ENCODE data around the gene DUSP15. TPM values are rescaled to one million over a fixed set of nuclear protein-coding genes. Genes with fewer than 3 reads are reported as not detected.
"Not testable (repeated sequence)": the region's sequence is repeated elsewhere in the genome, so short reads cannot be mapped to it uniquely, and the experiment has no call there.

Gene DUSP15
- polyA plus RNA-seq, 3 donors from 2014 or later: not detected

DNA sequence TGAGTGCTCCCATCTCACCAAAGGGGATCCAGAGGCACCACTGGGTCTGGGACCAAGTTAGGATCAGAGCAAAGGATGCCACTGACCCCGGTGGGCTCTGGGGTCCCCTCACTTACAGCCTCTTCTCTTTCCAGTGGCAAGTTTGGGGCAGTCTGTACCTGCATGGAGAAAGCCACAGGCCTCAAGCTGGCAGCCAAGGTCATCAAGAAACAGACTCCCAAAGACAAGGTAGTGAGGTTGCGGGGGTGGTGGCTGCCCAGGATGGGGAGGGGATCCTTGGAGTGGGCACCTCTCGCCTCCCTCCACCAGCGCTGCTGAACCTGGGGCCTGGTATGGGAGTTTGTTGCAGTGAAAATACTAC, 46.2 kb downstream of the DUSP15 start:
- H3K27me3 Mint-ChIP-seq (ENCODE audit: low read depth in 3 of 3): peaks cover 2 to 7% (median 2%) of the 10 kb centered on the region in 3 donors
- no peak overlapping the region for H3K27ac Mint-ChIP-seq

DNA sequence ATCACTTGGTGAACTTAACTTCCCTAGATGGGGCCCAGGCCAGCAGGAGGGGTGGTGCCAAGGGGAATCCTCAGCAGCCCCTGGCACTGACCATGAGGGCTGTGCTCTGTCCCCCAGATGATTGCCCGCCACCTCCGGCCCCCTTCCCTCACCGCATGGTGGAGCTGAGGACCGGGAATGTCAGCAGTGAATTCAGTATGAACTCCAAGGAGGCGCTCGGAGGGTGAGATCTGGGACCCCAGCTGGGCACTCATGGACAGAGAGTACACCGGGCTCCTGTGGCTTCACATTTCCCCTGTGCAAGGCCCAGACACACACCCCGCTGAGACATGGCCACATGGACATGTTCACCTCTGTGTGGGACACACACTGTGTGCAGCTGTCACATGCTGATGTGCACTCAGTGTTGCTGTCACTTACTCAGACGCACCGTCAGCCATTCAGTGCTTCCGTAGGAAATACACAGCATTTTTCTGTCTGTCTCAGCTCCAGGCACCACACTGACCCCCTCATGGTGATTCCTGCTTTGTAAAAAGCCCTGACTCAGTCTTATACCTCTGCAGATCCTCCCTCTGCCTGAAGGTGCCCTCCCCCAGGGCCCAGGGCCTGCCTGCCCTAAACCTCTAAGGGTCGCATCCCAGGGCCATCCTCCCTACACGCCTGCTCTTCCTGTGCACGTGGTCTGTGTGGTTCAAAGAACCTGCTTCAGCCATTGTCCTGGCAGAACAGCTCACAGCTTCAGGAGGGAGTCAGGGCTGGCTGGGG, 46.8 kb downstream of the DUSP15 start:
- DNase-seq: no peak
- no peaks in the 10 kb centered on the region for H3K36me3 Mint-ChIP-seq
- no peaks in the 10 kb centered on the region for H3K9me3 Mint-ChIP-seq
- H3K27me3 Mint-ChIP-seq (ENCODE audit: low read depth in 3 of 3): peaks cover 2 to 7% (median 2%) of the 10 kb centered on the region in 3 donors
- H3K4me1 Mint-ChIP-seq: no peaks in the 10 kb centered on the region
- H3K27ac Mint-ChIP-seq: no peak overlapping the region
- H3K4me3 Mint-ChIP-seq: no peak overlapping the region

More for the DNA sequence above, 46.2 kb downstream of the DUSP15 start:
- Mint-ChIP-seq H3K4me1 (no peaks in the 10 kb centered on the region), H3K36me3 (no peaks in the 10 kb centered on the region), H3K4me3 (no peak overlapping the region), H3K9me3 (no peaks in the 10 kb centered on the region)
- no peak for DNase-seq

DNA sequence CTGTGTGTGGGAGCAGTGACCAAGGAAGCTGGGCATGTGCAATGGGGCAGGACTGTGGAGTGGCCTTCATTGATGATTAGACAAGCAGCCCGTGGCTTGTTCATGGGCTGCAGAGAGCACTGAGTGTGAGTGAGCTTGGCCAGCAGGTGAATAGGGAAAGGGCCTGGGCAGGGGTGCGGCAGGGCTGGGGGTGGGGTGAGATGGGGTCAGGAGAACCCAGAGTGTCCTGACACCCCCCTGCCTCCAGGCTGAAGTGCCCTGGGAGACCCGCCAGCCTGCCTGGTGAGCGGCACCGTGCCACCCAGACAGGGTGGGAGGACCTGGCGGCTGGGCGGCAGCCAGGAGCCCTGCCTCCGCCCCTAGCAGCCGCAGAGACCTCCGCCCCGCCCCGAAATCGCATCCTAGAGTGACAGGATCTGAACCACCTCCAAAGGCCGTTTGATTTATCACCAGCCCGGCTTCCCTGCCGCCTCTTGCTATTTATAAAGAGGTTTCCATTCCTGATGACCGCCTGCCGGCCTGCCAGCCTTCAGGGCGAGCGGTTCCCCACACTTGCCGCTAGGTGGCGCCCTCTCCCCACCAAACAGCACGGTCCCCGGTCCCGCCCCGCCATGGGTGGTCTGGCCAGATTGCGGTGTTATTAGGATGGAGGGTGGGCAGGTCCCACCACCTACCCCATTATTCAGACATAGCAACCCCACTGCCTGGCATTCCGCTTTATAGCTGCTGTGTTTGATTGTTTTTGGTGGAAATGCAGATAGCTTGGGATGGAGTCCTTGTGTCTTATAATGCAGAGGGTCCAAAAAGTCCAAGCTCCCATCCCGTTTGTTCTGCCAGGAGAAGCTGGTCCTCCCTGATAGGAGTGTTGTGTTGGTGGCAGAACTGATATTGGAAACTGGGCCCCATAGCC, 47.7 kb downstream of the DUSP15 start:
- no peak overlapping the region for H3K4me3 Mint-ChIP-seq

DNA sequence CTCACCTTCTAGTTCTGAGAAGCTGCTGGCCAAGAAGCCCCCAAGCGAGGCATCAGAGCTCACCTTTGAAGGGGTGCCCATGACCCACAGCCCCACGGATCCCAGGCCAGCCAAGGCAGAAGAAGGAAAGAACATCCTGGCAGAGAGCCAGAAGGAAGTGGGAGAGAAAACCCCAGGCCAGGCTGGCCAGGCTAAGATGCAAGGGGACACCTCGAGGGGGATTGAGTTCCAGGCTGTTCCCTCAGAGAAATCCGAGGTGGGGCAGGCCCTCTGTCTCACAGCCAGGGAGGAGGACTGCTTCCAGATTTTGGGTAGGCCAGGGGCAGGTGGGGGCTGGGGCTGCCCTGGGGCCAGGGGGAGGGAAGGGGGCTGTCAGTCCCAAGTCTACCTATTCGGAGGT, 48.9 kb downstream of the DUSP15 start:
- DNase-seq: no peak
- H3K9me3 Mint-ChIP-seq: no peaks in the 10 kb centered on the region
- H3K4me1 Mint-ChIP-seq: no peaks in the 10 kb centered on the region
- no peak overlapping the region for H3K27ac Mint-ChIP-seq
- H3K36me3 Mint-ChIP-seq: no peaks in the 10 kb centered on the region
- H3K27me3 Mint-ChIP-seq (ENCODE audit: low read depth in 3 of 3): peaks cover 2 to 7% (median 3%) of the 10 kb centered on the region in 3 donors
- H3K4me3 Mint-ChIP-seq: no peak overlapping the region

More for the DNA sequence above, 47.7 kb downstream of the DUSP15 start:
- peaks cover 2 to 7% (median 2%) of the 10 kb centered on the region in 3 donors for H3K27me3 Mint-ChIP-seq (ENCODE audit: low read depth in 3 of 3)
- no peaks in the 10 kb centered on the region for H3K4me1 Mint-ChIP-seq
- H3K36me3 Mint-ChIP-seq: no peaks in the 10 kb centered on the region
- peak; percentile 70 to 76 (median 74) for DNase-seq
- H3K27ac Mint-ChIP-seq: no peak overlapping the region
- no peaks in the 10 kb centered on the region for H3K9me3 Mint-ChIP-seq

DNA sequence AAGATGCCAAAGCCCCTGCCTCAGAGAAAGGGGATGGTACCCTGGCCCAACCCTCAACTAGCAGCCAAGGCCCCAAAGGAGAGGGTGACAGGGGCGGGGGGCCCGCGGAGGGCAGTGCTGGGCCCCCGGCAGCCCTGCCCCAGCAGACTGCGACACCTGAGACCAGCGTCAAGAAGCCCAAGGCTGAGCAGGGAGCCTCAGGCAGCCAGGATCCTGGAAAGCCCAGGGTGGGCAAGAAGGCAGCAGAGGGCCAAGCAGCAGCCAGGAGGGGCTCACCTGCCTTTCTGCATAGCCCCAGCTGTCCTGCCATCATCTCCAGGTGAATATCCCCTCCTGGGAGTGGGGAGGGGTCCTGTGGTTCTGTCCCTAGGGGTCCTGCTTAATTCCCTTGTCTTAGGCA, 50.1 kb downstream of the DUSP15 start:
- Mint-ChIP-seq H3K4me3 (no peak overlapping the region), H3K27ac (no peak overlapping the region), H3K36me3 (no peaks in the 10 kb centered on the region), H3K9me3 (no peaks in the 10 kb centered on the region), H3K4me1 (no peaks in the 10 kb centered on the region), H3K27me3 (ENCODE audit: low read depth in 3 of 3) (peaks cover 2 to 7% (median 3%) of the 10 kb centered on the region in 3 donors)
- no peak for DNase-seq

DNA sequence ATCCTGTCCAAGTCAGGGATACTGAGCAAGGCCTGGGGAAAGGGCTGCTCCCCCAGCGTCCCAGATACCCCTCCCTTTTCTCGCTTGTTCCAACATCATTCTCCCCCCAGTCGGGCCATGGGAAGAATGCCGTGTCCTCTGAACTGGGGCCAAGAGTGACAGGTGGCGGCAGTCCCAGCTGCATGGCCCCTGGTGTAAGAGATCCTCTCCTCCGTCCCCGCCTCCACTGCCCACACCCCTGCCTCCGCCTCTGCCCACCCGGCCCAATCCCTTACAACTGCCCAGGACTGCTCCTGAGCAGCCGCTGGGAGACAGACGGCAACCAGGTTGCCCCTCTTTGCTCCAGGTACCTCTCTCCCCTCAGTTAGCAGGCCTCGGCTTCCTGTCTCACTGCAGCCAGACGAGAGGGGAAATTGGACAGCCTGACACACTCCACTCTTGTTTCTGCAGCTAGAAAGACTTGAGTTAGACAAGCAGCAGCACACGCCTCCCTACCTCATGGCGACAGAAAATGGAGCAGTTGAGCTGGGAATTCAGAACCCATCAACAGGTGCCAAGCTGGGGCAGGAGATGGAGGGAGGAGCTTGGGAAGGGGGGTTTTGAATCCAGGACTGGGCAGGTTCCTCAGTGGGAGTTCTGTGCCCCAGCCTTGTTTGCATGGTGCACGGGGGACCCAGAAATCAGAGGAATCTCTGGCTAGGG, 51.1 kb downstream of the DUSP15 start, which contains the start of gene MYLK2:
Gene MYLK2, plus strand, starts transcription at position 274 of the 702 bp plus-strand sequence. Its CDS starts 225 bp downstream, at position 499.
- no peak within 1 kb of the TSS for H3K4me3 Mint-ChIP-seq
- H3K27me3 Mint-ChIP-seq (ENCODE audit: low read depth in 3 of 3): peaks cover 2 to 7% (median 5%) of the 10 kb centered on the region in 3 donors

DNA sequence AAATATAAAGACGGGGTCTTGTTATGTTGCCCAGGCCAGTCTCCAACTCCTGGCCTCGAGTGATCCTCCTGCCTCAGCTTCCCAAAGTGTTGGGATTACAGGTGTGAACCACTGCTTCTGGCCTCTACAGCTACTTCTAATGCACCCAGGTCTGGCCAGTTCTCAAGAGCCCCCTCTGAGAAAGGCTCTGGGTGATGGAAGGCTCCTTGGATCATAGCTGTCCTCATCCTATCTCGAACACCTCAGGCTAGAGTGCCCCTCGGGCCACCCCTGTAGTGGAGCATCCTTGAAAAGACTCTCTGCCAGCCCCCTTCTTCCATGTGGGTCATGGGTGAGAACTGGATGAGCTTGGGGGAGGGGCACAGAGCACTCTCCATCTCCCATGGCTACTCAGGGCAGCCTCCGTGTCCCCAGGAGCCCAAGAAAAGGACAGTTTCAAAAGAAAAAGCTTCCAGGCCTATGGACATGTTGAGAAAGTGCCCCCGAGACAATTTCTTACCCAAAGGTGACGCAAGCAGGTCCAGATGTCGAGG, 51.9 kb downstream of the DUSP15 start:
- Mint-ChIP-seq H3K36me3 (no peaks in the 10 kb centered on the region), H3K4me3 (no peak overlapping the region), H3K27me3 (ENCODE audit: low read depth in 3 of 3) (peaks cover 2 to 5% (median 4%) of the 10 kb centered on the region in 3 donors), H3K9me3 (no peaks in the 10 kb centered on the region), H3K27ac (no peak overlapping the region), H3K4me1 (no peaks in the 10 kb centered on the region)
- no peak for DNase-seq

More for the DNA sequence above, 51.1 kb downstream of the DUSP15 start, which contains the start of gene MYLK2:
- Mint-ChIP-seq H3K36me3 (no peaks in the 10 kb centered on the region), H3K4me1 (no peaks in the 10 kb centered on the region), H3K27ac (no peak within 1 kb of the TSS), H3K9me3 (no peaks in the 10 kb centered on the region)
- DNase-seq: no peak

DNA sequence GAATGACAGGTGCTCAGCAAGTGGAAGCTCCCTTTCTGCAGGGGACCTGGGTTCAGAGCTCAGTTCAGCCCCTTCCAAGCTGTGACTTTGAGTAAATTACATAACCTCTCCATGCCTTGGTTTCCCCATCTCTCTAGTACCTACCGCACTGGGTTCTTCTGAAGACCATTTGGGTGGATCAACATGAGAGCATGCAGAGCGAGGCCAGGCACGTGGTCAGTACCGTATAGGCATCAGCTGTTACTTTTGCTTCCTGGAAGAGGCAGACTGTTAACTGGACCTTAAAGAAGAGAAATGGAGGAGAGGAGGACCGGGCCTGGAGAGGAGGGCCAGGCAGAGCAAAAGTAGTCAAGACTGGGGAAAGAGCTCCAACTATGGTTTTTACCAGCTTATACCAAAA, 52.9 kb downstream of the DUSP15 start:
- H3K4me3 Mint-ChIP-seq: no peak overlapping the region
- no peaks in the 10 kb centered on the region for H3K4me1 Mint-ChIP-seq
- DNase-seq: no peak
- H3K9me3 Mint-ChIP-seq: no peaks in the 10 kb centered on the region
- no peaks in the 10 kb centered on the region for H3K36me3 Mint-ChIP-seq
- peaks cover 0 to 5% (median 2%) of the 10 kb centered on the region in 3 donors for H3K27me3 Mint-ChIP-seq (ENCODE audit: low read depth in 3 of 3)
- no peak overlapping the region for H3K27ac Mint-ChIP-seq

DNA sequence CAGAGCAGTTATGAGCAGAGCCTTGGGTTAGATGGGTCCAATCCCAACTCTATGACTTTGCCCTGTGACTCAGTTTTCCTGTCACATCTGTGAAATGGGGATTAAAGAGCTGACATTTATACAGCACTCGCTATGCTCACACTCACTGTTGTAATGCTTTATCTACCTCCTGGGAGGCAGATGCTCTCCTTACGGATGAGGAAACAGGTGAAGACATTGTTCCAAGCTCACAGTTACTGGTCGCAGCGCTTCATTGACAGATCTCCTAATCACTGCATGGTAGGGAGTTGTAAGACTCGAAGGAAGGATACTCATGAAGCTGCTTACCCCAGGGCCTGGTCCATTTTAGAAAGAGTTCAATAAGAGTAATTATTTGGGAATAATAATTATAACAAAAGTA, 54.1 kb downstream of the DUSP15 start:
- no peak overlapping the region for H3K27ac Mint-ChIP-seq
- no peaks in the 10 kb centered on the region for H3K4me1 Mint-ChIP-seq
- H3K27me3 Mint-ChIP-seq (ENCODE audit: low read depth in 3 of 3): peaks cover 0 to 4% (median 2%) of the 10 kb centered on the region in 3 donors
- no peak for DNase-seq
- H3K9me3 Mint-ChIP-seq: no peaks in the 10 kb centered on the region
- H3K4me3 Mint-ChIP-seq: no peak overlapping the region
- no peaks in the 10 kb centered on the region for H3K36me3 Mint-ChIP-seq

DNA sequence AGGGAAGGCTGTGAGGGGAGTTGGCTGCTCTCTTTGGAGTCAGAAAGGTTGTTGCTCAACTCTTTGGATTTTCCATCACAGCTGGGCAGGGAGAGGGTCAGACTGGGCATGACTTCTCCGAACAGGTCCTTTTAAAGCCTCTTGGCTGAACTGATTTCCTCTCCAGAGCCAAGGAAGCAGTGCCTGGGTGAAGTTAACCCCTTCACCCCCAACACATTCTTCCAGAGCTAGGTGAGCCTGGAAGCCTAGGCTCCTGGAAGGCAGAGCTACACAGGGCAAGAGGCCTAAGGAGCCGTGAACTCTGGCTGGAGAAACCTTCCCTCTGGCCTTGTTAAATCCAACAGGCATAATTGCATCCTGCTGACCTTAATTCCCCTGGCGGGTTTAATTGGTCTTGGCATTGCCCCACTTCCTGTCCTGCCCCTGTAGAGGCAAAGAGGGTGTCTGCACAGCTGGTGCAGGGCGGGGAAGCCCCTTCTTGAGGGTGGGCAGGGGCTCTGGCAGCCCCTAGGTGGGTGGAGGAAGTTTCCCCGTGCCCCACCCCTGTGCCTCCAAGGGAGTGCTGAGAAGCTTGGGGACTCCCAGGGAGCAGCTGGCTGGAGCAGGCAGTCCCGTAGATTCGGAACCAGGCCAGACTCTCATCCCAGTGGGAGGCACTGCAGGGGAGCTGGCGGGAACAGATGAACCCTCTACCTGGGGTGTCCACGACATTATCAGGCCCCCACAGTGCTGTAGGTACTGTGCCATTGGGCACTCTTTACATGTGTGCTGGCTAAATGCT, 54.7 kb downstream of the DUSP15 start:
- no peaks in the 10 kb centered on the region for H3K4me1 Mint-ChIP-seq
- no peaks in the 10 kb centered on the region for H3K36me3 Mint-ChIP-seq
- peaks cover 0 to 4% (median under 1%) of the 10 kb centered on the region in 3 donors for H3K27me3 Mint-ChIP-seq (ENCODE audit: low read depth in 3 of 3)
- no peak overlapping the region for H3K4me3 Mint-ChIP-seq
- H3K9me3 Mint-ChIP-seq: no peaks in the 10 kb centered on the region
- H3K27ac Mint-ChIP-seq: no peak overlapping the region
- no peak for DNase-seq

DNA sequence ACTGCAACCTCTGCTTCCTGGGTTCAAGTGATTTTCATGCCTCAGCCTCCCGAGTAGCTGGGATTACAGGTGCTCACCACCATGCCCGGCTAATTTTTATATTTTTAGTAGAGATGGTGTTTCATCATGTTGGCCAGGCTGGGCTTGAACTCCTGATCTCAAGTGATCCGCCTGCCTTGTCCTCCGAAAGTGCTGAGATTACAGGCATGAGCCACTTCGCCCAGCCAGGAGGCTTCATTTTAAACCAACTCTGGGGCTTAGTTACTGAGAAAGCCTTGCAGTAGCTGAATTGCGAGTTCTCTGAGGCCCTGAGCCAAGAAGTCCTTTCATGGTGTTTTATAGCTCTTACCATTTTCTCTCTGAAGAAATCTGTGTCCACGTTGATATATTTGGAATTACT, 56.2 kb downstream of the DUSP15 start:
- H3K27ac Mint-ChIP-seq; H3K4me3 Mint-ChIP-seq; DNase-seq; H3K36me3 Mint-ChIP-seq; H3K27me3 Mint-ChIP-seq (ENCODE audit: low read depth in 3 of 3); H3K4me1 Mint-ChIP-seq; H3K9me3 Mint-ChIP-seq: not testable (repeated sequence)

DNA sequence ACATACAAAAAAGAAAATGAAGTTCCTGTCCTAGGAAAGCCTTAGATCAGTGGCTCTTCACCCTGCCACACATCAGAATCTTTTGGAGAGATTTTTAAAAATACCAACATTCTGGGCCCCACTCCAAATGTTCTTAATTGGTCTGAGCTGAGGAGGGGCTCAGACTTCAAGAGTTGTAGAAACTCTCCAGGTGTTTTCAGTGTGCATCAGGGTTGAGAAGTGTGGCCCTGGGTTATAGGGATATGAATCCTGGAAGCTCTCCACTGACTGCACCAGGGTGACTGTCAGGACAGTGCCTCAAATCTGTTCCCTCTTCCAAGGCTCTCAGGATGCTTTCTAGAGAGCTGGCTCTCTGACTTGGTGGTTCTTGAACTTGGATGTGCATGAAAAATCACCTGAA, 56.7 kb downstream of the DUSP15 start:
- no peak for DNase-seq
- H3K36me3 Mint-ChIP-seq: no peaks in the 10 kb centered on the region
- no peaks in the 10 kb centered on the region for H3K4me1 Mint-ChIP-seq
- H3K27ac Mint-ChIP-seq: no peak overlapping the region
- no peaks in the 10 kb centered on the region for H3K9me3 Mint-ChIP-seq
- H3K4me3 Mint-ChIP-seq: no peak overlapping the region
- H3K27me3 Mint-ChIP-seq (ENCODE audit: low read depth in 3 of 3): peaks cover 1 to 4% (median 2%) of the 10 kb centered on the region in 3 donors

Data from immature natural killer cell (primary cell).